AG09319 (cell line): ENCODE data around the gene GJA4.

ENCODE experiments used
- DNase-seq: peaks from one replicate; pipeline ENCODE4 v3.0.0-alpha.2; 2010; ENCODE audit warnings: low read depth; ENCODE audit errors: extremely low read depth
- TF ChIP-seq, protein P1 (sequence below): IDR thresholded peaks from 2 replicates; pipeline ENCODE4 v1.5.1; 2011; ENCODE audit warnings: low read depth, mild to moderate bottlenecking, inconsistent platforms, low read length, moderate library complexity

GJA4 gene

DNA sequence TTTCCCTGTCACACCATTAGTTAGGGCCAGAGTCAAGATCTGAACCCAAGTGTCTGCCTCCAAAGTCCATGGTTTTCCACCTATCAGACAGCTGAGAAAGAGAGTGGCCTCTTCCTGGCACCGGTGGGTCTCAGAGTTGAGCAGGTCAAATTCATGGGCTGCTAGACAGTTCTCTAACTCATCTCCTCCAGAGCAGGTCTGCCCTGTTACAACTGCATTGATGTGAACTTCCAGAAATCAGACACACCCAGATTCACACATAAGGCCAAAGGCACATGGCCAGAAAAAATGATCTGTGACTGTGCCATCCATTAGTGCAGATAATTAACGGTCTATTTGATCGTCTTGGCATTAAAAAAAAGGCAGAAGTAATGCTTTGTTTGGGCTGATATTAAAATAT, 49.3 kb downstream of the GJA4 start:
- DNase-seq, result no peak
- TF ChIP-seq, protein P1, sequence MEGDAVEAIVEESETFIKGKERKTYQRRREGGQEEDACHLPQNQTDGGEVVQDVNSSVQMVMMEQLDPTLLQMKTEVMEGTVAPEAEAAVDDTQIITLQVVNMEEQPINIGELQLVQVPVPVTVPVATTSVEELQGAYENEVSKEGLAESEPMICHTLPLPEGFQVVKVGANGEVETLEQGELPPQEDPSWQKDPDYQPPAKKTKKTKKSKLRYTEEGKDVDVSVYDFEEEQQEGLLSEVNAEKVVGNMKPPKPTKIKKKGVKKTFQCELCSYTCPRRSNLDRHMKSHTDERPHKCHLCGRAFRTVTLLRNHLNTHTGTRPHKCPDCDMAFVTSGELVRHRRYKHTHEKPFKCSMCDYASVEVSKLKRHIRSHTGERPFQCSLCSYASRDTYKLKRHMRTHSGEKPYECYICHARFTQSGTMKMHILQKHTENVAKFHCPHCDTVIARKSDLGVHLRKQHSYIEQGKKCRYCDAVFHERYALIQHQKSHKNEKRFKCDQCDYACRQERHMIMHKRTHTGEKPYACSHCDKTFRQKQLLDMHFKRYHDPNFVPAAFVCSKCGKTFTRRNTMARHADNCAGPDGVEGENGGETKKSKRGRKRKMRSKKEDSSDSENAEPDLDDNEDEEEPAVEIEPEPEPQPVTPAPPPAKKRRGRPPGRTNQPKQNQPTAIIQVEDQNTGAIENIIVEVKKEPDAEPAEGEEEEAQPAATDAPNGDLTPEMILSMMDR, result no peak

DNA sequence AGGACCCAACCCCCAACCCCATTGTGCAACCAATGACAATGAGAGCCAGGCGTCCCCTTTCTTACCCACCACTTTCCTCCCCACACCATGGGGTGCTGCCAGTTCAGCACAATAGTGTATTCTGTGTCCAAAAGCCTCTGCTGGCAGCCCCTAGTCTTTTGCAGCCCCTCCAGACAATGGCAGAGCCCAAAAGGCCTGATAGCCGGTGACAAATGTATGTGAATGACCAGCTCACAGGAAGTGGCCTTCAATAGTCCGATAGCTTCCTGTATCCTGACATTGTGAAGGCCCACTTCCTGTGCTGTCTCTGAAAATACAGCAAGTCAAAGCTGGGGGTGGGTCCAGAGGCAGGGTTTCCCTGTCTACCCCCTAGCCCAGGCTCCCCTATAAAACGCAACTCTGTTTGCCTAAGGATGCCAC, 50.2 kb downstream of the GJA4 start:
- no peak for DNase-seq
- TF ChIP-seq, protein P1, result no peak

DNA sequence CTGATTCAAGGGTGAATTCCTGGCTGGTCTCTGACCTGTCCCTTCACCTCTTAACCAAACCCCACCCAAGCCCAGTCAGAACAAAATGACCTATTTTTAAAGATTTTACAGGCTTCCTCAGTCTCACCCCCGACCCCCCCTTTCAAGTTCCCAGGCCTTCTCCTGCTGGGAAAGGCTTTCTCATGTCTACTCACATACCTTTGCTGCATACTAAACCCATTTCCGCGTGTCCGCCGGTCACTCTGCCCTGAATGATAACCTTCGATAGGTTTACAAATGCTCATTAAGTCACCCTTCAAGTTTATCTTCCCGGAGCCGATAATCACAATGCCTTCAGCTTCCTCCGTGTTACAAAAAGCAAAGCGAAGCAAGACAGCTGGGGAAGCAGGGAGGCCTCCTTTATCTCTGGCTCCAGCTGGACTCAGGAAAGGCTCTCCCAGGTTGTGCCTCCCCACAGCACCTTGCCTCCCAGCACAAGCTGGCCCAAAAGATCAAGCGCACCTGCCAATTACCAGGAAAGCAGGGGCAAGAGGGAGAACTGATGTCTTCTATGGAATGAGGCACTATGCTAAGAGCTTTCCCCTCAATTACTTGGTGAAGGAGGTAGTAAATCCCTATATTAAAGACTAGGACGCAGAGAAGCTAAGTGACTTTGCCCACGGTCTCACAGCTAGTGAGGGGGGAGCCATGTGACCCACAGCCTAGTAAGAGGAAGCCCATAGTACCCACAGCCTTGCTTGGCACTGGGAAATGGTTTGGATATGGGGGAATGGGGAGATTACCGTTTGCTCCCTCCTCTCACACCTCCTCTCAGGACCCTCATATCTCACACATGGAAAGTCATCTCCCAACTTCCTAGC, 50.8 kb downstream of the GJA4 start:
- no peak for DNase-seq
- TF ChIP-seq, protein P1, result no peak

DNA sequence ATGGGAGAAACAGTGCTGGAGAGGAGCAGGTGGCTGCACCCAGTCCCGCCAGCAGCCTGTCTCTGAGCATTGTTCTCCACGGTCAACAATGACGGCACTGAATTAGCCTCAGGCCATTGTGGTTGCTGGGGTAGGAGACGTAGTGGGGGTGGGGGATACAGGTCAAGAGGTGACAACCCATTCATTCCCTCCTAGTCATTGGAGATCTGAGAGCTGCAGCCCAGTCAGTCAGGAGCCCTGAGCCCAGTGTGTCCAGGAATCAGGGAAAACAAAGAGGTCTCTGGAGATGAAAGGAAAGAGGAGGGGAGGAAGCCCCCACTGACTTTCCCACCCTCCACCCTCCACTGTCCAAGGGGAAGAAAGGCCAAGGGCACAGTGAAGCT, 51.4 kb downstream of the GJA4 start:
- no peak for DNase-seq
- TF ChIP-seq, protein P1, result no peak
